ENCODE measurements around the gene FGF22. TPM values are rescaled to one million over a fixed set of nuclear protein-coding genes. Genes with fewer than 3 reads are reported as not detected.

The FGF22 gene
- total and polyA plus RNA-seq, 10 of the 15 experiments (the other 5 are each of a cell fraction or from before 2014, with no cell fraction given): 0.05 TPM; not detected in 9

- no peak overlapping the region for H3K4me3 ChIP-seq
- no peak overlapping the region for H3K27ac ChIP-seq (ENCODE audit: control insufficient read depth, insufficient read depth)
- no TSS peak for BruUV-seq (replicated peaks)
- no peaks in the 10 kb centered on the region for H3K36me3 ChIP-seq (ENCODE audit: control insufficient read depth in 2 of 2, insufficient read depth in 2 of 2, low read length in 1 of 2)
- no peak overlapping the region for H2AFZ ChIP-seq (ENCODE audit: control insufficient read depth, low read depth, low read length)
- no peaks in the 10 kb centered on the region for H3K27me3 ChIP-seq (replicated peaks in 1 of 2; ENCODE audit: control insufficient read depth in 2 of 2, insufficient read depth in 2 of 2, low read length in 1 of 2)
- no peaks in the 10 kb centered on the region for H3K79me2 ChIP-seq (ENCODE audit: control insufficient read depth, insufficient read depth, low read length)
- ChIA-PET RAD21 (ENCODE audit: unreplicated experiment) (no interaction called here), SMC1A (ENCODE audit: uncharacterized antibody, unreplicated experiment) (no interaction called here), CTCF (no interaction called here), POLR2A (interaction anchor here (0.8 kb wide), 1 partner anchor 58 kb away, joined by 3 read pairs; no protein-coding TSS in a partner anchor)
- TF ChIP-seq MYC (IDR thresholded peaks at IDR 0.05; ENCODE audit: insufficient read depth, insufficient read length, insufficient replicate concordance, low read length, severe bottlenecking) (no peak), TCF3 (IDR thresholded peaks at IDR 0.05; ENCODE audit: borderline replicate concordance, insufficient read depth, low read depth, low read length) (no peak), ZNF592 (IDR thresholded peaks at IDR 0.05) (no peak), ATF3 (IDR thresholded peaks at IDR 0.05; ENCODE audit: borderline replicate concordance, extremely low read depth, low read depth, low read length) (no peak), RELA (IDR thresholded peaks at IDR 0.05; ENCODE audit: borderline replicate concordance, partially characterized antibody) (no peak), CTCF (IDR thresholded peaks at IDR 0.05 in 2 of 3, conservative IDR thresholded peaks at IDR 0.05 in 1 of 3; ENCODE audit: control insufficient read depth in 2 of 3, extremely low read depth in 1 of 3, insufficient read depth in 1 of 3, low read depth in 3 of 3, low read length in 3 of 3) (no peak), NR2F1 (conservative IDR thresholded peaks at IDR 0.05) (no peak), NR2C1 (IDR thresholded peaks at IDR 0.05) (no peak)
- TF ChIP-seq, protein P1, sequence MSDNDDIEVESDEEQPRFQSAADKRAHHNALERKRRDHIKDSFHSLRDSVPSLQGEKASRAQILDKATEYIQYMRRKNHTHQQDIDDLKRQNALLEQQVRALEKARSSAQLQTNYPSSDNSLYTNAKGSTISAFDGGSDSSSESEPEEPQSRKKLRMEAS (IDR thresholded peaks at IDR 0.05; ENCODE audit: low read depth, low read length): no peak
- H3K9me3 ChIP-seq (replicated peaks; ENCODE audit: control insufficient read depth, insufficient read depth, low read length): no peaks in the 10 kb centered on the region; the same call in 2 of the 3 replicates
- WGBS (ENCODE audit: insufficient coverage, insufficient replicate concordance, low lambda C conversion rate, missing lambda C conversion rate): 43% methylated on average over 29 of the region's 35 CpGs
- H3K4me1 ChIP-seq (ENCODE audit: control insufficient read depth, insufficient read depth, low read length): no peaks in the 10 kb centered on the region
- H3K9ac ChIP-seq (ENCODE audit: control insufficient read depth, insufficient read depth, low read length): no peak overlapping the region
- in situ Hi-C loops (cut with MboI): no loop called here
- no peak overlapping the region for H3K4me2 ChIP-seq (ENCODE audit: control insufficient read depth, insufficient read depth)
- DNase-seq (ENCODE audit: low read depth, low spot score) (no peak), ATAC-seq (no peak), FAIRE-seq (no peak)
- intact Hi-C loops (cut with micrococcal nuclease; ENCODE audit: unreplicated experiment): no loop called here
- no peaks in the 10 kb centered on the region for H4K20me1 ChIP-seq (ENCODE audit: control insufficient read depth, insufficient read depth)
Measured at GRCh38 chr19:602391-603301, 37.0 kb upstream of the FGF22 start.

Data from GM12878 (cell line).